Measurements from ENCODE around the gene VCX2. TPM values are rescaled to one million over a fixed set of nuclear protein-coding genes. Genes with fewer than 3 reads are reported as not detected.
"Not testable (repeated sequence)": the region's sequence is repeated elsewhere in the genome, so short reads cannot be mapped to it uniquely, and the experiment has no call there.

Gene VCX2
- not detected in 2 replicates for total RNA-seq (2014; rRNA removed; shearing (Covaris generic))
- 0.38 TPM in 1 of 2 replicates, not detected in the other for polyA plus RNA-seq (2015; cell fraction: cytosol; rRNA removed)
- polyA plus RNA-seq (2015; cell fraction: nucleus; rRNA removed), result not detected in 2 replicates

DNA sequence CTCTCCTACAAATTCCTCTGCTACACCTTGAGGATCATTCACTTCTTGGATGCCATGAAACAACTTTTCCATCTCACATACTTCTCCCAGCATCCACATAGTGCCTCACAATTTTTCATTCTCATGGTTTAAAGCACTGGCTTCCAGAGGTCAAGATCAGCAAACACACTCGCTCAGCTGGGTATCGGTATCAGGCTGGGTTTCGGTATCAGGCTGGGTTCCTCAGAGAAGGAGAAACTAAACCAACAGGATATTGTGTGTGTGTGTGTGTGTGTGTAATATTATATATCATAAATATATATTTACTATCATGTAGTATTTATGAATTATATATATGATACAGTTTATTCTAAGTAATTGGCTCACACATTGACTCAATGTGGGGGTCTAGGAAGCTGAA is at the start of gene VCX2:
TSS of gene VCX2 (minus strand) at position 99 of the 400 bp plus-strand sequence. CDS start 624 bp downstream, outside the sequence.
- DNase-seq (ENCODE audit: low read depth, low spot score); in situ Hi-C loops (cut with HindIII; ENCODE audit: low pct_unique_long_range_greater_than_20kb, low sequenced_read_pairs): not testable (repeated sequence)

DNA sequence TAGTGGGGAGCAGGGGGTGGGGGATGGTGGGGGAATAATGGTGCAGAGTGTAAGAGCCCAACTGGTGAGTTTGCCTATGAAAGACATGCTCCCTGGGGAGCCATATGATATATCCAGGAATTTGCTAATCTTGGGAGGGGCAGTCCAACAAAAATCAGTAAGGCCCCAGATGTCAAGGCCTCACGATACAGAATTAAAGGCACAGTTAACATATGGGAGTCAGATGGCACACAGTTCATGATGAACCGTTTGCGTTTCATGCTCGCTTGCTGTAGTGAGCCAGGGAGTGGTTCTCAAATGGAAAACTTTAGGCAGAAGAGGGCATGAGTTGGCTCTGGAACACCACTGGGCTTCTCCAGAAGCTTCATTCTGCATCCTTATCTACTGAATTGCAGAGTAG is 33.9 kb upstream of the VCX2 start:
- in situ Hi-C loops (cut with HindIII; ENCODE audit: low pct_unique_long_range_greater_than_20kb, low sequenced_read_pairs), result no loop called here
- no peak for DNase-seq (ENCODE audit: low read depth, low spot score)

DNA sequence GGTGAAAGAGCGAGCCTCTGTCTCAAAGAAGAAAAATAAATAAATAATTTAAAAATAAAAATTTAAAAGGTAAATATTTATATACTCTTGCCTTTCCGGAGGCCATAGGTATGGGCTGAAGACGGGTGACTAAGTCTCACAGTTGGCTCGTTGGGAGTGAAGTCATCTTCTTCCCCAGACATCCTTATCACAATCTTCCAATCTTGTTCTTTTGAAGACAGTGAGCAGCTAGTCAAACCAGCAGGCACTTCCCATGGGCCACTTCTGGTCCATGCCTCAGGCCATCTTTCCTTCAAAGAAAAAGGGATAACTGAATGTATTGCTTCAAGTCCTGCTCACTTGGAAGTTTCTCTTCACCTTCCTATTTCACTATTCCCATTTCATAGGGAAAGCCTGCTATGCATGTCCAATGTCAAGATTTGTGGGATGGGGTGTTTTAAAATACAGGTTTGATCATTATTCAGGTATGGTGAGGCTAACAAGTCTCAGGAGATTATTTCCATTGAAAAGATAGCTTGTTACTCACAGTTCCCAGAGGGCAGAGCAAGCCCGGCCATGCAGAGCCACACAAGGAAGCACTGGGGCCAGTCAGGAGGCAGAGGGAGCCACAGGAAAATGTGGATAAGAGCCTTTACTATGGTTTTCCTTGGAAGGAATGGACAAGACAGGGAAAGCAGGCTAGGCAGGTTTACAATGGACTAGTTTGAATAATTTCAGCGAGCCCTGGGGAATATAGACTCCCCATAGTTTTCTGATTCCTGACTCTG is 33.3 kb upstream of the VCX2 start:
- in situ Hi-C loops (cut with HindIII; ENCODE audit: low pct_unique_long_range_greater_than_20kb, low sequenced_read_pairs), result no loop called here

DNA sequence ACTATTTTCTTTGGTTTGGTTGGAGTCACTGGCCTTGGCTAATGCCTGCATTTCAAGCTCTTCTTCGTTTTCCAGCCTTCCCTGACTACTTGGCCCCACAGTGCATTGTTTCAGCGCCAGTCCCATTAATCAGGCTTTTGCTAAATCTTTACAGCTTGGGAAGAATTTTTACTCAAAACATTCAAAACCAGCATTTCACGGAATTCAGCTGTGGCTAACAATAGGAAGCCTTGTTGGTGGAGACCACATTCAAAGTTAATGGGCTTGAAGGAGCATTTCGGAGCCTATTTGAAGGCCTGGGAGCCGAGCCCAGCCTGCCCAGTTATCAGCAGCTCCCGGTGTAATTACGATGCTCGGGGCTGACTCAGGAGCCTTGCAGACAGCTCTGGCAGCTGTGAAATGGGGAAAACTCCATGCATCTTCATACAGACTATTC is 30.8 kb upstream of the VCX2 start:
- no peak for DNase-seq (ENCODE audit: low read depth, low spot score)
- in situ Hi-C loops (cut with HindIII; ENCODE audit: low pct_unique_long_range_greater_than_20kb, low sequenced_read_pairs), result no loop called here

More for the DNA sequence above, 33.3 kb upstream of the VCX2 start:
- no peak for DNase-seq (ENCODE audit: low read depth, low spot score)

DNA sequence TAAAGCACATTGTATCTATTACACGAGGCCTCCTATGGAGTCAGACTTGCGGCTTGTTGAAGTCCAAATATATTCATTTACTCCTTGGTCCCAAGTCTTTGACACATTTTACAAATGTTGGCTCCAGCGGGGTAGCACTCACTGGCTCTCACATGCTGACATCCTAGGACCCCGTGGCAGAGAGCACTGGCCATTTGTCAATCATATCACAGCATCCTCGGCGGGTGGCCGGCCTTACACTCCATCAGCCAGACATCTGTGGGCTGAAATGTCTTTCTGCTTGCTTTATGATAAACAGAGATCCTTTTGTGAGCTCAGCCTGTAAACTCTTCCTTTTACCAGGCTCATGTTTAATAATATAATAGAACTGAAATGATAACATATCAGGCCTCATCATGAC is 25.7 kb upstream of the VCX2 start:
- DNase-seq (ENCODE audit: low read depth, low spot score), result no peak
- in situ Hi-C loops (cut with HindIII; ENCODE audit: low pct_unique_long_range_greater_than_20kb, low sequenced_read_pairs), result no loop called here

DNA sequence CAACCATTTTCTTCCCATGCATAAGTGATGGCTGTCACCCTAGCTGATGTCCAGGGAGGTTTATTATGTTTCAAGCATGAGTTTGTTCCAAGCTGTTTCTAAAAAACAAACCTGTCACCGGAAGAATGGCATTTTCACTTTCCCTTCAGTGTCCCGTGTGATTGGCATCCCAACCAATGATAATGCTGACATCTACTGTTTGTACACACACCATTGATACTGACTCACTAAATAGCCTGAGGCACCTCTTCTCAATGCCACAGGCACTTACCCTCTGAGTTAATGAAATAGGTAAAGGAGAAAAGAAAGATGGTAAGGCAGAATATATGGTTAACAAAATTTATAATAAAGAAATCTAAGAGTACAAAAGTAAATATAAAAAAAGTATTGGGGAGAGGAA is 23.1 kb upstream of the VCX2 start:
- in situ Hi-C loops (cut with HindIII; ENCODE audit: low pct_unique_long_range_greater_than_20kb, low sequenced_read_pairs), result no loop called here
- no peak for DNase-seq (ENCODE audit: low read depth, low spot score)

DNA sequence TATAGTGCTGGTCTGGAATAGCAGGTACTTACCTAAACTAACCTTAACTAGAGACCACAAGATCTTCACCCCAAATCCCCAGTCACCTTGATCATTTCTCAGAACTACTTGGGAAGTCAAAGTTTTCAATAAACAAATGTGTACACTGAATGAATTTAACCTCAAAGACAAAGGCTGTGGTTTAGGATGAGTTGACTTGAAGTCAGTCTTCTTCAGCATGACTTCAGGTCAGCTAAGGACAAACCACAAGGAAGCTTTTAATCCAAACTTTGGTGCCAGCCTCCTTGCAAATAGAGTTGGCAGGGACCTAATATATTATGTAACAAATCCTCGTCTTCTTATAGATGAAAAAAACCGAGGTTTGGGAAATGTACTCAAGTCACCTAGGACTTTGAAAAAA is 21.2 kb upstream of the VCX2 start:
- DNase-seq (ENCODE audit: low read depth, low spot score), result no peak
- in situ Hi-C loops (cut with HindIII; ENCODE audit: low pct_unique_long_range_greater_than_20kb, low sequenced_read_pairs), result no loop called here

DNA sequence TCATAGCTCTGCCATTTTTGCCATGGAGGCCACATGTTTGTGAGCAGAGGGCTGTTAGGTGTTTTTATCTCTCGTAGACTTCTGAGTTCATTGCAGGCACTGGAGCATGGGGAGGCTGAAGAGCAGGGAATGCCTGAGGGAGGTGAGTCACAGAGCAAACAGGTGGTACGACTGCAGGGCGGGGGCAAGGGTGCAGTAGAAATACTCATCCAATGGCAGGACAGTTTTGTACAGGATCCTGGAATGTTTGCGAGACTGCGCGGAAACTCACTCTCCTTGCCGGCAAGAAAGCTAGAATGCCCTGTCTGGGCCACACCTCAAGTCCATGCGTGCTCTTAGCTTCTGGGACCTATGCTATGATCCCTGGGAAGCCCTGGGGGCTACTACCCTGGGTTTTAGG is 20.0 kb upstream of the VCX2 start:
- in situ Hi-C loops (cut with HindIII; ENCODE audit: low pct_unique_long_range_greater_than_20kb, low sequenced_read_pairs), result no loop called here
- DNase-seq (ENCODE audit: low read depth, low spot score), result no peak

GRCh38 chrX:8190341-8190830 is 19.3 kb upstream of the VCX2 start:
- in situ Hi-C loops (cut with HindIII; ENCODE audit: low pct_unique_long_range_greater_than_20kb, low sequenced_read_pairs), result no loop called here
- no peak for DNase-seq (ENCODE audit: low read depth, low spot score)

GRCh38 chrX:8189096-8189830 is 18.2 kb upstream of the VCX2 start:
- DNase-seq (ENCODE audit: low read depth, low spot score), result no peak
- in situ Hi-C loops (cut with HindIII; ENCODE audit: low pct_unique_long_range_greater_than_20kb, low sequenced_read_pairs), result no loop called here

DNA sequence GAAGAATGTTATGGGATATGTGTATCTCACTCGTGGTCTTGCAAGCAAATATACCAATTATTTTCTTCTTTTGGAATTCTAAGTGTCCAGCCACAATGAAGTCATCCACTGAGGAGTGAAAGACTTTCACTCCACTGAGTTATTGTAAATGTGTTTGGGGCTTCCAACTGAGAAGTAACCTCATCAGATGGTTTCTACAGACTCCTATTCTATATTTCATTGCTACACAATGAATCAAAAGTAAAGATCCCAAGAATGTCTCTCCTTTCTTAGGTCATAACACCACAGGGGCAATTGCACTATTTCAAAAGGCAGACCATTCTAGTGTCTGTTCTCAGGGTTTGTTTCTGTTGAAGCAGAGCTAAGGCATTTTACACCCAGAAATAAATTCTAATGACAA is 12.3 kb upstream of the VCX2 start:
- in situ Hi-C loops (cut with HindIII; ENCODE audit: low pct_unique_long_range_greater_than_20kb, low sequenced_read_pairs), result no loop called here
- no peak for DNase-seq (ENCODE audit: low read depth, low spot score)

DNA sequence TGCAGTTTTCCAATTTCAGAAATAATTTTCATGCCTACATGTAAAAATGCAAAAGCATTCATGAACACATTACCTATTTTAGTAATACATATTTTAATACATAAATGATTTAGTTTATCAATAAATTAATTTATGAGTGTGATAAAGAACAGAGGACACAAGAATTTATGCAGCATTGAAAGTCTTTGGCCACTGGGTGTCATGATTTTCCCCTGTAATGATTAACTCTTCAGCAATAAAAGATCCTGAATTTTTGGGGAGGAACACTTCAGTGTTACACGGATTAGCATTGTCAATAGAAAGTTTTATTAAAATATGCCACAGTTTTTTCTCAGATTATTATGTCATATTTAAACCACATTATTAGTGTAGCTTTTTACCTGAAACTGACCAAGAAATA is 8.6 kb upstream of the VCX2 start:
- in situ Hi-C loops (cut with HindIII; ENCODE audit: low pct_unique_long_range_greater_than_20kb, low sequenced_read_pairs), result no loop called here
- DNase-seq (ENCODE audit: low read depth, low spot score), result peak; percentile 2

DNA sequence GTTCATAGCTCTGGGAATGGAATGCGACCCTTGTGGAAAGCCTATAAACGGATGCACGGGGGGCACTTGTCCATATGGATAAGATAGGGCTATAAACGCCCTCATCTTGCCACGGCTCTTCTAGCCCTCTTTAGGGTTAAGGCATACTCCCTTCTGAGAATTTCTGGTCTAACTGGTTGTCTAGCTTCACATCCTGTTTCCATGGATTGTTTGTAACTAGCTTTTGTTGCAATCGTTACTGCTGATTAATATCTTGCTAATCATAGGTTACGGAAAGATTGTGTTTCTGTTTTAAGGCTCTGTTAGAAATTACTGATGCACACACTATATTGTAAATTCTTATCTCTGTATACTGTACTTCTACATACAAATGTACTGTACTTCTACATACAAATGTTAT is 17.1 kb downstream of the VCX2 start:
- in situ Hi-C loops (cut with HindIII; ENCODE audit: low pct_unique_long_range_greater_than_20kb, low sequenced_read_pairs); DNase-seq (ENCODE audit: low read depth, low spot score): not testable (repeated sequence)

DNA sequence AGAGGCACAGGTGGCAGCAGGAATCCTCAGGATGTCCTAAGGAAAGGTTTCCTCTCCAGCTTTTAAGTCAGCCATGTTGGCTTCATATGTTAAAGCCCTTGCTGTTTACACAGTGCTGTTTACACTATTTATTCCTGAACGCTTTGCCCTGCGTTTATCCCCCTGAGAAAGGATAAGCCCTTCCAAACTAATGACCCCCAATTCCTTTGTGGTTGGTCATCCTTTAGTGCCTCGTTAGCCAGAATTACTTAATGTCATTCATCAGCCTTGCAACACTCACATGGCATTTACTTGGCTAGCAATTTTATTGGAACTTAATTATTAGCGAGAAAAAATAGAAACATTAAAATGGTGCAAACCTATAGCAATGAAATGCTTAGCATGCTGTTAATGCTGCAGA is 23.8 kb downstream of the VCX2 start:
- DNase-seq (ENCODE audit: low read depth, low spot score), result no peak

GRCh38 chrX:8144925-8145324 is 26.1 kb downstream of the VCX2 start:
- no peak for DNase-seq (ENCODE audit: low read depth, low spot score)
- in situ Hi-C loops (cut with HindIII; ENCODE audit: low pct_unique_long_range_greater_than_20kb, low sequenced_read_pairs), result no loop called here

More for the DNA sequence above, 23.8 kb downstream of the VCX2 start:
- in situ Hi-C loops (cut with HindIII; ENCODE audit: low pct_unique_long_range_greater_than_20kb, low sequenced_read_pairs), result no loop called here

- no peak for DNase-seq (ENCODE audit: low read depth, low spot score)
- in situ Hi-C loops (cut with HindIII; ENCODE audit: low pct_unique_long_range_greater_than_20kb, low sequenced_read_pairs), result no loop called here
These were observed 29.2 kb downstream of the VCX2 start for GRCh38 chrX:8141896-8142295.

GRCh38 chrX:8140986-8141744 is 29.9 kb downstream of the VCX2 start:
- DNase-seq (ENCODE audit: low read depth, low spot score), result no peak
- in situ Hi-C loops (cut with HindIII; ENCODE audit: low pct_unique_long_range_greater_than_20kb, low sequenced_read_pairs), result no loop called here

GRCh38 chrX:8139716-8140115 is 31.4 kb downstream of the VCX2 start:
- in situ Hi-C loops (cut with HindIII; ENCODE audit: low pct_unique_long_range_greater_than_20kb, low sequenced_read_pairs), result no loop called here
- no peak for DNase-seq (ENCODE audit: low read depth, low spot score)

Data from SK-MEL-5 (cell line).